ENCODE results near the gene RXFP4.

Gene RXFP4

DNA sequence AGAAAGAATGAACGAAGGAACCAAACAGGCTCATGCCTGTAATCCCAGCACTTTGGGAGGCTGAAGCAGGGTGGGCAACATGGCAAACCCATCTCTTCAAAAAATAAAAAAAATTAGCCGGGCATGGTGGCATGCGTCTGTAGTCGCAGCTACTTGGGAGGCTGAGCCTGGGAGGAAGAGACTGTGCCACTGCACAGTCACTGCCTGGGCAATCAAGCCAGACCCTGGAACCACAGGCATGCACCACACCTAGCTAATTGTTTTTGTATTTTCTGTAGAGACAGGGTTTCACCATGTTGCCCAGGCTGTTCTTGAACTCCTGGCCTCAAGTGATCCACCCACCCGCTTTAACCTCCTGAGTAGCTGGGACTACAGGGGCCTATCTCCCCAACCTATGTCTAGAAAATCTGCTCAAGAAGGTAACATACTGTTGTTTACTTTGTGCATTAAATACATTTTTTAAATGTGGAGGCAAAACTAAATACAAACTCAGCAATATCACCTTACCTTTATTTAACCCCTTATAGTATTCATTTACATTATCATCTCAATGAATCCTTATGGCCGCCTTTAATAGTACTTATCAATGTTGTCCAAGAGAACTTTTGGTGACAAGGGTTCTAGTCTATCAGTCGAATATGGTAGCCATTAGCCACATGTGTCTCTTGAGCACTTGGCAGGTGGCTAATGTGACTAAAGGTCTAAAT, 10.0 kb upstream of the RXFP4 start:
- DNase-seq = no peak

DNA sequence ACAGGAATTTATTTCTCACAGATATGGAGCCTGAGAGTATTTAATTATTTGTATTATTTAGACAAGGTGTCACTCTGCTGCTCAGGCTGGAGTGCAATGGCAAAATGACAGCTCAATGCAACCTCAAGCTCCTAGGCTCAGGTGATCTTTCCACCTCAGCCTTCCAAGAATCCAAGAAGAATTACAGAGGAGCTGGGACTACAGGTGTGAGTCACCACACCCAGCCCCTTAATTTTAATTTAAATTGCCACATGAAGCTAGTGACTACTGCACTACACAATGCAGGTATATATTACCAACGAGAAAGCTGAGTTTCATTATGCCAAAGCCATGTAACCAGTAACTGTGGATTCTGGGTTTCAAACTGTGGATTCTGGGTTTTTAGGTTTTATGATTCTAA, 9.4 kb upstream of the RXFP4 start:
- no peak for DNase-seq

DNA sequence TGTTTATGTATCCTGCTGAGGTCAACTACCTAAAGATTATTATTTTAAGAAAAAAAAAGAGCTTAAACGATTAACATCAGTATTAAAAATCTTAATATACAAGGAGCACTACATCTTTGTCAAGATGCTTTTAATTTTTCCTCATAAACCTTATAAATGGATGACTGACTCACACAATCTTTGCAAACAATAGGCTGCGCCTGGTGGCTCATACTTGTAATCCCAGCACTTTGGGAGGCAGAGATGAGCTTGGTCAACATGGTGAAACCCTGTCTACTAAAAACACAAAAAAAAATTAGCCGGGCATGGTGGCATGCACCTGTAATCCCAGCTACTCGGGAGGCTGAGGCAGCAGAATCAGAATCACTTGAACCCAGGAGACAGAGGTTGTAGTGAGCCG, 9.0 kb upstream of the RXFP4 start:
- DNase-seq = no peak

DNA sequence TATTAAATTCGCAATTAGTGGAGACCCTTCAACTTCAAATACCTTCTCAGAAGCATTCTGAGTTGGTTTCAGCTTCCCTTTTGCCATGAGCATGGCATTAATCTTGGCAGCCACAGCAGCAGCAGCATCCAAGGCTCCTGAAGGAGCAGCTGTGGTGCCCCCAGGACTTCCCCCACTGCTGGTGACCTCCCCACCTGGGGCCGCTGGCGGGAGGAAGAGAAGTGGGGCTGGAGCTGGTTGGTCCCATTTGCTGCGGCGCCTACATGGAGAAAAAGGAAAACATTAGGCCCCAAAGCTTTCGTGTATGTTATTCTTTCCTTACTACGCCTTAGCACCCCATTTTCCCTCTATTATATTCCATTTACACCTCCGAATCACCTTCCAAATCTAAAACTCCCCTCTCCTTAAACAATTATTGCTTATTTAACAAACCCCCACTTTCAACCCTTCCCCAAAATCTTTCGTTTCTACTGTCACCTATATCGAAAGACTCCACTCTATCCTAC, 7.8 kb upstream of the RXFP4 start:
- DNase-seq = no peak

DNA sequence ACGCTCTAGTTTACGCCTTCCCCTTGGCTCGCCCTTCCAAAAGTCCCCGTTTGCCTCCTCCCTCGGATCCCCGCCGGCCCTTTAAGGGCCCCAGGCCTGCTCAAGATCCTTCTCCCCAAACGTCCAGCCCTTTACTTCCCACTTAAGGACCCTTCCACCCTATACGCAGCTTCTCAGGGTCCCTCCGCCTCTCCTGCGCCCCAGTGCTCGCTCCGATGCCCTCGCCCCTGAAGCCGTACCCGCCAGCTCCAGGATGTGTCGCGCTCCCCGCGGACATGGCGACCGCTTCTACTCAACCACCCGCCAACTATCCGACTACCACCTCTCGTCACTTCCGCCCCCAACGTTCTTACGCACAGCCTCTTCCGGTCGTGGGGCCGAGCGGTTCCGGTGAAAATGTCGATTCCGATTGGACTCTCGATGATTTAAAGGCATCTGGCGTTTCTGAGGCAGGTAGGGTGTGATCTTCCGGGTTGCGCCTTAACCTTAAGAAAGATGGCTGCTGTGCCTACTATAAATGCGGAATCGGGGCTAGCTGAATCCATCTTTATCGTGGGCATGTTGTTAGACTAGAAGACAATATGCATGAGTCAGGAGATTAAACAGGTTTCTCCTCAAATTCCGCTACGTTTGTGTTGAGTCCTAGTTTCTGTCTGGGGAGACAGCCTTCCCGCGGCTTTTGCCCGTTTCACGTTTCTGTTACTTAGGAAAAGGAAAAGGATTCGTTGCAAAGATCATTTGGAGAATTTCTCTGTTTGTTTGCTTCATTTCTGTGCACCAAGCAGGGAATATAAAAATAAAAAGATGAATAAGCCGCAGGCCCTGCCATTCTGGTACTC, 7.1 kb upstream of the RXFP4 start, which contains the start of gene KHDC4:
Gene KHDC4 (minus strand): TSS at position 317 of the 839 bp plus-strand sequence. CDS start 40 bp downstream, at position 277.
- DNase-seq = peak; percentile 89

DNA sequence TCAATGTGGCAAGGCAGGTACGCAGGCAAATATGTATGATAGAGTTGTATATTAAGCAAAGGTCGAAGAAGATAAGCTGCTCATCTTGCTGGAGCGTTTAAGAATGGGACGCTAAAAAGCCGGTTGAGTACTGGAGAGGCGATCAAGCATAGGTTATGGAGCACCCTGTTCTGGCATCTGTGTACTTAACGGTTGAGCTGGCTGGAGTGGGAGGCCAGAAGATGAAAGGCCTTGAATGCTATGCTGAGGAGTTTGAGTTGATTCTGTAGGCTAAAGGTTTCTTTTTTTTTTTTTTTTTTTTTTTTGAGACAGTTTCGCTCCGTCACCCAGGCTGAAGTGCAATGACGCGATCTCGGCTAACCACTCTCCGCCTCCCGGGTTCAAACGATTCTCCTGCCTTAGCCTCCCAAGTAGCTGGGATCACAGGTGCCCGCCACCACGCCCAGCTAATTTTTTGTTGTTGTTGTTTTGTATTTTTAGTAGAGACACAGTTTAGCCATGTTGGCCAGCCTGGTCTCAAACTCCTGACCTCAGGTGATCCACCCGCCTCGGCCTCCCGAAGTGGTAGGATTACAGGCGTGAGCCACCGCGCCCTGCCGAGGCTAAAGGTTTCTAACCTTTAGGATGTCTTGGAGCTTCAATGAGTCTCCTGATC, 6.4 kb upstream of the RXFP4 start:
- no peak for DNase-seq

DNA sequence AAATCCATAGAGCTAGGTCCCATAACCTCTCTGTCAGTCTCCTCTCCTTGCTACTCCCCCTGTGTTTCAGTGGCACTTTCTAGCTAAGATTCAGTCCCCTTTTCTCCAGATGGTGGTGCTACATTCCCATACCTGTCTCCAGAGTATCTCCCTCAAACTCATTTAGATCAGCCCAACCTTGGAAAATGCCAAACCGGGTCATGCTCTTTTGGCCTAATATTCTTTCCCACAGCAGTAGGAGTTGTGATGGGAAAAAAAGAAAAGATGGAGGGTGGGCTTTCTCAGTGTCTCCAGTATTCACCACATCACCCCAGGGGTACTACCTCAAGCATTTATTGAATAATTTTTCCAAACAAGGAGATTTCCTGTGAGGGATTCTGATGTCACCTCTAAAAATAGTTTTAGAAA, 3.2 kb upstream of the RXFP4 start:
- DNase-seq = no peak

DNA sequence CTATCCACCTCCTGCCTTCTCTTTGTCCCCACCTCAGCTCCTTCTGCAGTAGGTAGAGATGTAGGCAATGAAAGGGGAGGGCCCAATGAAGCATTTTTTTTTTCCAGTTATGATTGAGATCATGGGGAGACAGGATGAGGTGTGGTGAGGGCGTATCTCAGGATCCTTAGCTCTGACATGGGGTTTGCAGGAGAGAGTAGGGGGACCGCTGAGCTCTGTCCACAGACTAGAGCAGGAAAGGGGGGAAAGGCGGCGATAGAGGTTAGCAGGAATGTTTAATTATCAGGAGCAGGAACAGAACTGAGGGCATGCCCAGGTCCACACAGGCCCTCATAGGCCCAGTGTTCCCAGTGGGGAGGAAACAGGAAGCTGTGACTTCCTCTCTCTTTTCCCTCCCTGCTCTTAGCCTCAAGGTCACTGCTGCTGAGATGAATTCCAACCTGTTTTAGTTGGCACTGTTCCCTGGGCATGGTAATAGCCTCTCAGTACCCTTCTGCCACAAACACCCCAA, 901 bp upstream of the RXFP4 start:
- DNase-seq = peak; percentile 15

DNA sequence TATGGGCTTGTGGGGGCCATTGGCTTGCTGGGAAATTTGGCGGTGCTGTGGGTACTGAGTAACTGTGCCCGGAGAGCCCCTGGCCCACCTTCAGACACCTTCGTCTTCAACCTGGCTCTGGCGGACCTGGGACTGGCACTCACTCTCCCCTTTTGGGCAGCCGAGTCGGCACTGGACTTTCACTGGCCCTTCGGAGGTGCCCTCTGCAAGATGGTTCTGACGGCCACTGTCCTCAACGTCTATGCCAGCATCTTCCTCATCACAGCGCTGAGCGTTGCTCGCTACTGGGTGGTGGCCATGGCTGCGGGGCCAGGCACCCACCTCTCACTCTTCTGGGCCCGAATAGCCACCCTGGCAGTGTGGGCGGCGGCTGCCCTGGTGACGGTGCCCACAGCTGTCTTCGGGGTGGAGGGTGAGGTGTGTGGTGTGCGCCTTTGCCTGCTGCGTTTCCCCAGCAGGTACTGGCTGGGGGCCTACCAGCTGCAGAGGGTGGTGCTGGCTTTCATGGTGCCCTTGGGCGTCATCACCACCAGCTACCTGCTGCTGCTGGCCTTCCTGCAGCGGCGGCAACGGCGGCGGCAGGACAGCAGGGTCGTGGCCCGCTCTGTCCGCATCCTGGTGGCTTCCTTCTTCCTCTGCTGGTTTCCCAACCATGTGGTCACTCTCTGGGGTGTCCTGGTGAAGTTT, 550 bp downstream of the RXFP4 start:
- no peak for DNase-seq

DNA sequence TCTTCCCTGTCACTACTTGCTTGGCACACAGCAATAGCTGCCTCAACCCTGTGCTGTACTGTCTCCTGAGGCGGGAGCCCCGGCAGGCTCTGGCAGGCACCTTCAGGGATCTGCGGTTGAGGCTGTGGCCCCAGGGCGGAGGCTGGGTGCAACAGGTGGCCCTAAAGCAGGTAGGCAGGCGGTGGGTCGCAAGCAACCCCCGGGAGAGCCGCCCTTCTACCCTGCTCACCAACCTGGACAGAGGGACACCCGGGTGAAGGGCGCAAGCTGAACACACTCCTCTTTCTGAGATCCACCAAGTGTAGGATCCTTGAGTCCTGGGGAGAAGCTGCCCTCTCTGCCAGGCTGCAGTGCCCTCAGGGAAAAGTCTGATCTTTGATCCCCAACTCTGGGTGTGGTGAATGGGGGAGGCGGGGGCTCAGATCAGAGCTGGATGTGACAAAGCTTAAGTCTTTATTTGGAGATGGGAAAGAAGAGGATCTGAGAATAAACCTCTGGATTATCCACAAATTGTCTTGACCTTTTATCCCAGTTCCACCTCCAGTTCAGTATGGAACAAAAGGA, 1.2 kb downstream of the RXFP4 start:
- no peak for DNase-seq

DNA sequence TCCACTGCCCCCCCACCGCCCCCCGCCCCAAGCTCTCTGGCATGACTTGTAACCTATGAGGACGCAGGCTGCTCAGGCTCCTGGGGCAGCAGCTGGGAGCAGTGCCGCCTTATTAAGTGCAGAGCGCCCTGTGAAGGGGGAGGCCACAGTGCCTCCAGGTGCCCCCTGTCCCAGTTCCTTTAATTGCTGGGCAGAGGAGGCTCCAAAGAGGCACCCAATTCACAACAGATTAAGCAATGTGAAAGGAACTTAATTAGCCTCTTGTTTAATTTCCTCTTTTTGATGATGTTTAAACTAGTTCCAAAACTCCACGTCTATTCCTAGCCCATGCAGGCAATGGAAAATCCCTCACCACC, 3.0 kb downstream of the RXFP4 start:
- no peak for DNase-seq

DNA sequence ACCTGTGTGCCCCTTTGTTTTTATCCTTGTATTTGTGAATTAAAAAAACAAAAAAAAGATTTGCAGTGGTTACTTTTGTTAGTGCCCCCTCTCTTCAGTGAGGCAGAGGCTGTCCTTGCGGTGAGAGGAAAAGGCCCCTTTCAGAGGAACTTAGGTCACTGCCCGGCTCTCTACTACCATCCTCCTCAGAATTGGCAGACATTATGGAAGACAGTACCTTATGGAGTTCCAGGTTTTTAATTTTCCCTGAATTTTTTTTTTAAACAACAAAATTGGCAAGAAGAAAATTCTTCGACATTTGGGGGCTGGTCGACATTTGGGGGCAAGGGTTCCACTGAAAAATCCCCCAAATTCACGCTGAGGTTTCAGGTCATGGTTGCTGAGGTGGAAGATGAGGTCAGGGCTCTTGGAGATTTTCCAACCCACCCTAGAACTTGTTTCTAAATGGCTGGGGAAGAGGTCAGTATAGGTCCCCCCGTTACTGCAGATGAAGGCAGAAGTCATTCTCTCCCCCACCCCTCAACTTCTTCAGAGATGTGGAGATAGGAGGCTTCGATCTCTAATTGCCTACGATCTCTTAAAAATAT, 5.3 kb downstream of the RXFP4 start:
- no peak for DNase-seq

DNA sequence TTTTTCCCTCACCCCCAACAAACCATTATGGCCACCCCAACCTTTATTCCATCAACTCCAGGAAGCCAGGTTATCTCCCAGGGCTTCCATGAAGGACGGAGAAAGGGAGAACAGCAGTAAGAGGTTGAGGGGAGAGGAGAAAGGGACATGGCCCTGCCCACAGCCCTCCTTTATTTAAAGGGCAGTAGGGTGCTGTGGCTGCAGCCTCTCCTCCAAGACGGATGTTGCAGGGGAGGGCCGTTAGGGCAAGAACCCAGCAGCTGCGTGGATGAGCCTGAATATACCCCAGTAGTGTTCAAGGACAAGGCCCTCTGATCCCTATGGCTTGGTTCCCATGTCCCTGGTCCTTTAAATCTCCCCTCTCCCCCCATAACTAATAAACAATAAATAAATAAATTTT, 5.9 kb downstream of the RXFP4 start:
- no peak for DNase-seq

DNA sequence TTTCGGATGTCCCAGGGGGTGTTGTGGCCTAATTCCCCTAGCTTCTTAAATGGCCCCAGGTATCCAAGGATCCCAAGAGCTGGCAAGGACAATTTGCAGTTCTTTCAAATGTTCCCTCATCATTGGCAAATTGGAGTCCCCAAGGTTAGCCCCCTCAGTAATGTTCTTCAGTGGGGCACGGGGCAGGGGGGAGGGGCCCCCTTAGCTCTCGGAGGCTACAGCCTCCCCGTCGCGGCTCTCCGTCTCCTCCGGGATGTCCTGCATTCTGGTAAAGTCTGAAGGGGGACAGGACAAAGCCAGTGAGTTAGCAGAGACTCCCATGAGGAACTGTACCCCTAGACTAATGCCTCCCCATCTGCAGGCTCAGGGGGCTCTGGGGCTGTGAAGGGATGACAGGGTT, 6.3 kb downstream of the RXFP4 start:
- no peak for DNase-seq

DNA sequence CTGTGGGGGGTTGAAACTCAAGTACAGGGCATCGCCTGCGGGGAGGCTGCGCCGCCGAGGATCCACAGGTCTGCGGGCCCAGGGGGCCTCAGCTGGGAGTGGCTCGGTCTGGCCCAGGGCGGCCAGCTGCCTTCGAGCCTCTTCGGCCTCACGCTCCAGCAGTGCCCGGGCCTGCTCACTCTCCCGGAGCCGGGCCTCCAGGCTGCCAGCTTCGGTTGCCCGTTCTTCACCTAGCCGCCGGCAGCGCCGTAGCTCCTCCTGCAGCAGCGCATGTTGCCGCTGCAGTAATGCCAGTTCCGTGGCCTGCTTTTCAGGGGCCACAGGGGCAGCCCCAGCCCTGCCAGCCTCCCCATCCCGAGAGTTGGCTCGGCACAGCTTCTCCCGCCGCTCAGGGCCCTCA, 9.4 kb downstream of the RXFP4 start:
- no peak for DNase-seq

DNA sequence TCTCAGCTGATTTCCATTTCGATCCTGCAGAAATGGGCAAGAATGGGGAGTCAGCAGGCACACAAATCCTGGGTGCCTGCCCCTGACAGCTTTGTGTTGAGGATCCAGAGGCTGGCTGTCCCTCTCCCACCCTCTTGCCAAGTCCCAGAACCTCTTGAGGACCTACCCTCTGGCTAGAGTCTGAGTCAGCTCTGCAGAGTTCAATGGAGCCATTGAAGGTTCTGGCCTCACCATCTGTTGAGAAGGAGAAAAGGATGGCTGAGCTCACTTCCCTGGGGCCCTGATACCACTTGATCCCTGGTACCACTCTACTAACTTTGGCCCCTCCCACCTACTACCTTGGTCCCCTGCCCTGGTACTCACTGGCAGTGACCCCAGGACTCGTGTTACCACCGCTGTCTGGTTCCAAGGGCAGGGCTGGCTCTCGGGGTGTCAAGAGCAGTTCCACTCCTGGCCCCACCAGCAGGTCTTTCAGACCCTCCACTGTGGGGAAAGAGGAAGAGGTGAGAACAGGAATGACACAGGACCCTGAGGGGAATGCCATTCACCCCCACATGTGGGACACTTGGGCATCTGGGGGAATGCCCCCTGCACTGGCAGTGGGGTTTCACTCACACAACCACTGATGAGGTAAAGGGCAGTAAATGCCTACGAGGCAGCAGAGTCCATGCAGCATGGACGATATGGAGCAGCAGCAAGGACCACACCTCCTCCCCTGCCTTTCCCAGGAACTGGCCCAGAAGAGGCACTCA, 10.5 kb downstream of the RXFP4 start:
- no peak for DNase-seq

DNA sequence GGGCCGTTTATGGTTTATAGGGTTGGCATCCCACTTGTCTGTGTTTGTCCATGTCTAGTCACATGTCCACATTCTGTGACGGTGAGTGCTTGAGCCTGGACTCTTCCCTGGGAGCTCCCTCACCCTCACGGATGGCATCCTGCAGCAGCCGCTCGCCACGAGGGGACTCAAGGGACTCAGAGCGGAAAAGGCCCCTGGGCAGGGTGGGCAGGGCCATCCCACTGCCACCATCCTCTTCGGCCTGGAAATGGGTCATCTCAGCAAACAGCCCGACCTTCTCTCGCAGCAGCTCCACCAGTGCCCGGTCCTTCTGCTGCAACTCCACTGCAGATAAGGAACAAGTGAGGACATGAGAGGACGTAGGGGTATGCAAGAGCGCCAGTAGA, 11.1 kb downstream of the RXFP4 start:
- no peak for DNase-seq

DNA sequence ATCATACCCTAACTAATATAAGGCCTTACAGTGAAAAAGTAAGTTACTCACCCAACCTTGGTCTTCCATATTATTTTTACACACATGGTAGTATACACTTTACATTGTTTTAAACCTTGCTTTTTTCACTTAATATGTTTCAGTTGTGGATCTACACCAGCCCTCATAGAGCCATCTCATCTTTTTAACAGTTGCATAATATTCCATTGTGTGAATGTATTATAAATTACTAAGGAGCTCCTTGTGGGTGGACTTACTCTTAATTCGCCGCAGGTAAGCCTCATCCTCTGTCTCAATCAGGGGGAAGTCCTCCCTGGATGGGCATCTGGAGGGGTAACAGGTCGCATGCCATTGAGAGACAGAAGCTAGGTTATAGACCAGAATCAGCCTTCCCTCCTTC, 13.2 kb downstream of the RXFP4 start:
- DNase-seq = no peak

DNA sequence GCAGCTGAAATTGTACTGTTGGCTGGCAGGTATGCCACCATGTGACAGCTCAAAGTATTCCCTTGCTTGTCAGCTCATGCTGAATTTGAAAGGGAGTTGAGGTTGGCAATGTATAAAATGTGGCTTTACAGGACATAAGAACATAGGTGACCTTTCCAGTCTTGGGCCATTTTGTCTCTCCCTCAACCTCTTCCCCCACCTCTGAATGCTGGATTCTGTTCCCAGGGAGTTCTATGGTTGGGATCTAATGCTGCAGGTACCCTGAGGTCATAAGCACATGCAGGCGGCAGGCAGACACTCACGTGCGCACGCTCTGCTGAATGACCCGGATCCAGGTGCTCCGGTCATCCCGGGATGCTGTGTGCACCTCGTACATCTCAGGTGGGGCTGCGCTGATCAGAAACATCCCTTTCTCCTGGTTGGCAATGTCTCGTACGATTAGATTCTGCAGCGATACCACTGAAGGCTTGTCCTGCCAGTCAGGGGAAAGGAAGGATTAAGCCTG, 16.0 kb downstream of the RXFP4 start:
- DNase-seq = no peak

DNA sequence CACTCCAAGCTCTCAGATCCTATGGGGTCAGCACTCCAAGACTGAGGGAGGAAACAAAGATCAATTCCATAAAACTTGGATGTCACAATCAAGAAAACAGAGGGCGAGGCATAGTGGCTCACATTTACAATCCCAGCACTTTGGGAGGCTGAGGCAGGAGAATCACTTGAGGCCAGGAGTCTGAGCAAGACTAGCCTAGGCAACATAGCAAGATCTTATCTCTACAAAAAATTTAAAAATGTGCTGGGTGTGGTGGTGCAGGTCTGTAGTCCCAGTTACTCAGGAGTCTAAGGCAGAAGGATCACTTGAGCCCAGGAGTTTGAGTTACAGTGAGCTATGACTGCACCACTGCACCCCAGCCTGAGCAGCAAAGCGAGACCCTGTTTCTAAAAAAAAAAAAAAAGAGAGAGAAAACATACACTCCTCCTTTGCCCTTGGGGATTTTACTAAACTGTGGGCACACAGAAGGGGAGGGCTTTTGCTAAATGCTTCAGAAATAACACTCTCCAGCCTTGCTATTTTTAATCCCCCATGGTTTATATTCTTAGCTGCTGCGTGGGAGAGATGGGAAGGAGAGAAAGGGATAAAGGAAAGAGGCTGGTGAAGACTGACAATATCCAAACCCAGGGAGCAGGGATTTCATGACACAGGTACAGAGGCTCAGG, 18.8 kb downstream of the RXFP4 start:
- no peak for DNase-seq

DNA sequence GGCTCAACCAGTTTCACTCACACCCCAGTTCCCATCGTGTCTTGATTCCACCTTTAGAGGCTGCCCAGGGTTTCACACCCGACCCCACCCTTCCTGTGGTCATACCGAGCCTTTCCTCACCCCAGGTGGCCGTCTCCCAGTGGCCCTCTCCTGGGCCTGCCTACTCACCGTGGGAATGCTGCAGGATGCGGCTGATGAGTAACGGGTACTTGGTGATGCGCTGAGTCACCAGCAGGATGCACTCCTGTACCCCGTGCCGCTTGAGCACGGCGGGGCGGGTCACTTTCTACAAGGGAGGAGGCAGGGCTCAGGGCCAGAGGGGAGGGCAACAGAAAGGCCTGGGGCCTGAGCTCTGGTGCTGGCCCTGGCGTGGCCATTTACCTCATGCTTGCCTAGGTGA, 20.5 kb downstream of the RXFP4 start:
- DNase-seq = peak; percentile 85

Data from T1000 (cell line).